Hepatocyte (in vitro differentiated cells): ENCODE results near the gene STIP1.

ENCODE experiments used
- CTCF ChIP-seq: fragments of 200-600 bp; sonication (generic); IDR thresholded peaks from 2 replicates; pipeline ENCODE4 v1.5.1; 2016; ENCODE audit warnings: antibody characterized with exemption, mild to moderate bottlenecking; ENCODE audit not compliant: poor library complexity
- EZH2 ChIP-seq: fragments of 200-600 bp; sonication (generic); IDR thresholded peaks from 2 replicates; pipeline ENCODE4 v1.6.1; 2016; ENCODE audit warnings: antibody characterized with exemption, mild to moderate bottlenecking, borderline replicate concordance
- EZH2phosphoT487 ChIP-seq: fragments of 200-600 bp; sonication (generic); IDR thresholded peaks from one replicate; pipeline ENCODE4 v1.6.1; 2018; ENCODE audit warnings: antibody characterized with exemption, mild to moderate bottlenecking, low read depth, moderate library complexity; ENCODE audit not compliant: unreplicated experiment, severe bottlenecking

GRCh38 chr11:64211181-64211872 lies 25.4 kb downstream of the STIP1 start:
- no peak for TF ChIP-seq CTCF
- TF ChIP-seq EZH2phosphoT487 = no peak
- no peak for TF ChIP-seq EZH2
